Rectal smooth muscle tissue (tissue), 1 donor: ENCODE results near the gene MT1E.

ENCODE experiments used
- H3K27ac ChIP-seq: one replicate; pipeline ENCODE4 v1.7.0; 2013; ENCODE audit warnings: low read depth, low read length, inconsistent platforms
- H3K27me3 ChIP-seq: one replicate; pipeline ENCODE4 v1.7.0; 2013; ENCODE audit warnings: low read length; ENCODE audit not compliant: control insufficient read depth, insufficient read depth
- H3K36me3 ChIP-seq: one replicate; pipeline ENCODE4 v1.7.0; 2013; ENCODE audit warnings: low read length; ENCODE audit not compliant: control insufficient read depth, insufficient read depth
- H3K4me1 ChIP-seq: one replicate; pipeline ENCODE4 v1.7.0; 2013; ENCODE audit warnings: low read length; ENCODE audit not compliant: control insufficient read depth, insufficient read depth
- H3K4me3 ChIP-seq: one replicate; pipeline ENCODE4 v1.7.0; 2013; ENCODE audit warnings: low read length
- H3K9ac ChIP-seq: one replicate; pipeline ENCODE4 v1.7.0; 2013; ENCODE audit warnings: low read length

The MT1E gene

GRCh38 chr16:56645311-56645710, 19.7 kb downstream of the MT1E start:
- Histone ChIP-seq H3K4me1 (no peaks in the 10 kb centered on the region), H3K4me3 (no peak overlapping the region), H3K27ac (no peak overlapping the region), H3K36me3 (no peaks in the 10 kb centered on the region), H3K9ac (no peak overlapping the region), H3K27me3 (no peaks in the 10 kb centered on the region)

GRCh38 chr16:56645838-56646237, 20.3 kb downstream of the MT1E start:
- no peak overlapping the region for H3K4me3 ChIP-seq
- H3K4me1 ChIP-seq: no peaks in the 10 kb centered on the region
- H3K27ac ChIP-seq: no peak overlapping the region
- H3K36me3 ChIP-seq: no peaks in the 10 kb centered on the region
- no peaks in the 10 kb centered on the region for H3K27me3 ChIP-seq
- H3K9ac ChIP-seq: no peak overlapping the region

- H3K27me3 ChIP-seq: no peaks in the 10 kb centered on the region
- H3K27ac ChIP-seq: no peak overlapping the region
- H3K36me3 ChIP-seq: no peaks in the 10 kb centered on the region
- no peak overlapping the region for H3K4me3 ChIP-seq
- H3K9ac ChIP-seq: no peak overlapping the region
- no peaks in the 10 kb centered on the region for H3K4me1 ChIP-seq
Observed at GRCh38 chr16:56647641-56648431, 22.3 kb downstream of the MT1E start.

- no peaks in the 10 kb centered on the region for H3K4me1 ChIP-seq
- no peak overlapping the region for H3K27ac ChIP-seq
- no peak overlapping the region for H3K4me3 ChIP-seq
- H3K36me3 ChIP-seq: no peaks in the 10 kb centered on the region
- no peaks in the 10 kb centered on the region for H3K27me3 ChIP-seq
- H3K9ac ChIP-seq: no peak overlapping the region
Observed at GRCh38 chr16:56649271-56649670, 23.7 kb downstream of the MT1E start.

GRCh38 chr16:56649820-56650219, 24.2 kb downstream of the MT1E start:
- Histone ChIP-seq H3K9ac (no peak overlapping the region), H3K4me3 (no peak overlapping the region), H3K27me3 (no peaks in the 10 kb centered on the region), H3K27ac (no peak overlapping the region), H3K4me1 (no peaks in the 10 kb centered on the region), H3K36me3 (no peaks in the 10 kb centered on the region)

- no peak within 1 kb of the TSS for H3K4me3 ChIP-seq
- no peaks in the 10 kb centered on the region for H3K4me1 ChIP-seq
- H3K27ac ChIP-seq: no peak within 1 kb of the TSS
- peaks cover 3% of the 10 kb centered on the region for H3K27me3 ChIP-seq
- no peak within 1 kb of the TSS for H3K9ac ChIP-seq
- no peaks in the 10 kb centered on the region for H3K36me3 ChIP-seq
Observed at GRCh38 chr16:56651586-56651985, 26.0 kb downstream of the MT1E start, which contains the start of gene MT1B. MT1B (plus strand) TSS chr16:56651886; CDS start chr16:56651954, 68 bp downstream.

GRCh38 chr16:56652600-56652999, 27.0 kb downstream of the MT1E start:
- H3K36me3 ChIP-seq: no peaks in the 10 kb centered on the region
- H3K9ac ChIP-seq: no peak overlapping the region
- peaks cover 3% of the 10 kb centered on the region for H3K27me3 ChIP-seq
- no peaks in the 10 kb centered on the region for H3K4me1 ChIP-seq
- no peak overlapping the region for H3K4me3 ChIP-seq
- H3K27ac ChIP-seq: no peak overlapping the region

- Histone ChIP-seq H3K4me1 (peaks cover 3% of the 10 kb centered on the region), H3K4me3 (no peak overlapping the region), H3K27me3 (peaks cover 3% of the 10 kb centered on the region), H3K27ac (no peak overlapping the region), H3K36me3 (no peaks in the 10 kb centered on the region), H3K9ac (no peak overlapping the region)
Observed at GRCh38 chr16:56653218-56653617, 27.6 kb downstream of the MT1E start.

GRCh38 chr16:56657555-56658326, 32.2 kb downstream of the MT1E start, which contains the start of gene MT1F:
MT1F (plus strand) TSS chr16:56657959; CDS start chr16:56658059, 100 bp downstream.
- Histone ChIP-seq H3K36me3 (no peaks in the 10 kb centered on the region), H3K9ac (peak within 1 kb of the TSS; percentile 33), H3K27ac (no peak within 1 kb of the TSS), H3K4me1 (peaks cover 3% of the 10 kb centered on the region), H3K27me3 (peaks cover 3% of the 10 kb centered on the region), H3K4me3 (peak within 1 kb of the TSS; percentile 60)

- Histone ChIP-seq H3K4me1 (peaks cover 3% of the 10 kb centered on the region), H3K27ac (no peak overlapping the region), H3K4me3 (peak overlapping the region; percentile 60), H3K27me3 (peaks cover 7% of the 10 kb centered on the region), H3K36me3 (no peaks in the 10 kb centered on the region), H3K9ac (peak overlapping the region; percentile 33)
Observed at GRCh38 chr16:56658327-56658875, 32.8 kb downstream of the MT1E start.

GRCh38 chr16:56662357-56663354, 37.1 kb downstream of the MT1E start:
- H3K27ac ChIP-seq: no peak overlapping the region
- H3K4me3 ChIP-seq: peak overlapping the region; percentile 27
- no peaks in the 10 kb centered on the region for H3K36me3 ChIP-seq
- H3K27me3 ChIP-seq: peaks cover 15% of the 10 kb centered on the region
- H3K9ac ChIP-seq: no peak overlapping the region
- H3K4me1 ChIP-seq: peaks cover 3% of the 10 kb centered on the region
